ENCODE data around the gene PTGES2.
"Not testable (repeated sequence)": the region's sequence is repeated elsewhere in the genome, so short reads cannot be mapped to it uniquely, and the experiment has no call there.

The PTGES2 gene

DNA sequence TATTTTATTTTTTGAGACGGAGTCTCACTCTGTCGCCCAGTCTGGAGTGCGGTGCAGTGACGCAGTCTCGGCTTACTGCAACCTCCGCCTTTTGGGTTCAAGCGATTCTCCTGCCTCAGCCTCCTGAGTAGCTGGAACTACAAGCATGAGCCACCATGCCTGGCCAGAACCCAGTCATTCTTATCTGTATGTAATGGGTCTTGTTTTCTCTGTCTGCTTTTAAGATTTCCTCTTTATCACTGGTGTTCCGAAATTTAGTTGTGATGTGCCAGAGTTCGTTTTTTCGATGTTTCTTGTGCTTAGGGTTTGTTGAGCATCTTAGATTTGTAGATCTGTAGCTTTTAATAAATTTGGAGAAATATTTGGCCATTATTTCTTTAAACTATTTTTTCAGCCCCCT, 40.3 kb downstream of the PTGES2 start:
- DNase-seq (ENCODE audit: low spot score) = no peak

DNA sequence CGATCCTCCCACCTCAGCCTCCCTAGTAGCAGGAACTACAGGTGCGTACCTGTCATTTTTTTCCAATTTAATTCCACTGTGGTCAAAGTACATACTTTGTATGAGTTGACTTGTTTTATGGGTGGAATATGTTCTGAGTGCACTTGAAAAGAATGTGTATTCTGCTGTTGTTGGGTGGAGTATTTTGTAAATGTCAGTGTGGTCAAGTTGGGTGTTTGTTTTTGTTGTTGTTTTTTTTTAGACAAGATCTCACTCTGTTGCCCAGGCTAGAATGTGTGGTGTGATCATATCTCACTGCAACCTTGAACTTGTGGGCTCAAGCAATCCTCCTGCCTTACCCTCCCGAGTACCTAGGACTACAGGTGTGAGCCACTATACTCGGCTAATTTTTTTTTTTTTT, 41.6 kb downstream of the PTGES2 start:
- no peak for DNase-seq (ENCODE audit: low spot score)

DNA sequence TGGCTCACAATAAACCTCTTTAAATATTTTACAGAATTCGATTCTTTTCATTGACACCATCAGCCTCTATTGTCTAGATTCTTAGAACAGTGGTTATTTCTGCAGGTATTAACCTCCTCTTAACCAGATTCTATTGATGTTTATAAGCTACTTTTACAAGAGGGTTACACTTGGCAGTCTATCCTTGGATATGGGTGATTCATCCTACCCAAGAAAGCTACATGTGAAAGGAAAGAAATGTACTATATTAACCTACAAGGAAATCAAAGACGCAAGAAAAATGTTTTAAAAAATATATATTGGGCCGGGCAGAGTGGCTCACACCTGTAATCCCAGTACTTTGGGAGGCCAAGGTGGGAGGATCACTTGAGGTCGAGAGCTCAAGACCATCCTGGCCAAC, 42.8 kb downstream of the PTGES2 start:
- no peak for DNase-seq (ENCODE audit: low spot score)

DNA sequence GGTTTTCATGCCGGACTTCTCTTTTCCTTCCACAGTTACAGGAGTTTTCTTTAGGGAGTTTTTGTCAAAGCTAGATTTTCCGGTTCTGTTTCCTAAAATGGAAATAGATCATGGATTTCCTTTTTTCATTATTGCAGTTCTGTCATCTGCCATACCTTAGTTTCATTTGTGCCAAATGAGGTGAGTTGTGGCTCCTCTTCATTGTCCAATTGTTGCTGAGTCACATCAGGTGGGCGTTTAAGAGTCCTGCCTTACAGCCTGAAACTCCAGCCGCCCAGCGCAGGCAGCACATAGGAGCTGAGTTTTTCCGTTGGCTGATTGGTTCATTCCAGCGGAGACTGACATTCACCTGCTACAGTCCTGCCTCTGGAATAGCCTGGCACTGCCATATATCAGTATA, 45.4 kb downstream of the PTGES2 start:
- no peak for DNase-seq (ENCODE audit: low spot score)

DNA sequence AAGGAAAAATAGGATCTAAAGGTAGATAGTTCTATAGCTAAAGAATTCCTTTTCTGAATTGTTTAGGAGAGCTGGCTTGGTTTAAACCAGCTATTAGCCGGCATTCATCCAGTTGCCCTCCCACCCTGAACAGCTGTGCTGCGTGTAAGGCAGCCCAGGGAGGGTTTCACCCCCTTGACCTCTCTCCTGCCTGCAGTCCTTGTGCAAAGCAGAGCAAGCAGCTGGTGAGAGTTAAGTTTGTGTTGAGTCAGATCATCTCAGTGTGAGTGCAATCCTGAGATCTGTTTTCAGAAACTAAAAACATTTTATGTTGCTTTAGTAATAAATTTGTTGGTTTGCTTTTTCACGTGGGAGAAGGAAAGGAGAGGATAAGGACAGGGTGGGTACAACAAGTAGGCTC, 46.5 kb downstream of the PTGES2 start:
- no peak for DNase-seq (ENCODE audit: low spot score)

GRCh38 chr9:128080206-128080605, 47.3 kb downstream of the PTGES2 start:
- DNase-seq (ENCODE audit: low spot score) = no peak

GRCh38 chr9:128078504-128079434, 48.8 kb downstream of the PTGES2 start:
- DNase-seq (ENCODE audit: low spot score) = no peak

- no peak for DNase-seq (ENCODE audit: low spot score)
These were observed 49.6 kb downstream of the PTGES2 start for GRCh38 chr9:128077847-128078503.

GRCh38 chr9:128073253-128073886, 54.2 kb downstream of the PTGES2 start:
- DNase-seq (ENCODE audit: low spot score) = no peak

- peak; percentile 87 for DNase-seq (ENCODE audit: low spot score)
These were observed 55.1 kb downstream of the PTGES2 start for GRCh38 chr9:128072144-128073021.

DNA sequence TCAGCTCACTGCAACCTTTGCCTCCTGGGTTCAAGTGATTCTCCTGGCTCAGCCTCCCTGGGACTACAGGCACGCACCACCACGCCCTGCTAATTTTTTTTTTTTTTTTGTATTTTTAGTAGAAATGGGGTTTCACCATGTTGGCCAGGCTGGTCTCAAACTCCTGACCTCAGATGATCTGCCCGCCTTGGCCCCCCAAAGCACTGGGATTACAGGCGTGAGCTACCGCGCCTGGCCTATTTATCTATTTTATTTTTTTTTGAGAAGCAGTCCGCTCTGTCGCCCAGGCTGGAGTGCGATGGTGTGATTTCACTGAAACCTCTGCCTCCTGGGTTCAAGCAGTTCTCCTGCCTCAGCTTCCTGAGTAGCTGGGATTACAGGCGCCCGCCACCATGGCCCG, 56.1 kb downstream of the PTGES2 start:
- DNase-seq (ENCODE audit: low spot score) = not testable (repeated sequence)

- DNase-seq (ENCODE audit: low spot score) = no peak
These were observed 56.7 kb downstream of the PTGES2 start for GRCh38 chr9:128070874-128071273.
